PC-9 (cell line): Measurements from ENCODE around the gene ISM1.

Source experiments
- EZH2 ChIP-seq: fragments of 200-600 bp; sonication (generic); IDR thresholded peaks from 2 replicates; pipeline ENCODE4 v1.8.0; 2017; ENCODE audit warnings: antibody characterized with exemption, low read depth
- TF ChIP-seq, protein P1 (sequence below): fragments of 200-600 bp; sonication (generic); conservative IDR thresholded peaks from 2 replicates; pipeline ENCODE4 v1.6.1; 2017; ENCODE audit warnings: mixed run types, antibody characterized with exemption, mild to moderate bottlenecking, moderate library complexity

GRCh38 chr20:13271977-13272975 lies 51.2 kb downstream of the ISM1 start:
- TF ChIP-seq, protein P1, sequence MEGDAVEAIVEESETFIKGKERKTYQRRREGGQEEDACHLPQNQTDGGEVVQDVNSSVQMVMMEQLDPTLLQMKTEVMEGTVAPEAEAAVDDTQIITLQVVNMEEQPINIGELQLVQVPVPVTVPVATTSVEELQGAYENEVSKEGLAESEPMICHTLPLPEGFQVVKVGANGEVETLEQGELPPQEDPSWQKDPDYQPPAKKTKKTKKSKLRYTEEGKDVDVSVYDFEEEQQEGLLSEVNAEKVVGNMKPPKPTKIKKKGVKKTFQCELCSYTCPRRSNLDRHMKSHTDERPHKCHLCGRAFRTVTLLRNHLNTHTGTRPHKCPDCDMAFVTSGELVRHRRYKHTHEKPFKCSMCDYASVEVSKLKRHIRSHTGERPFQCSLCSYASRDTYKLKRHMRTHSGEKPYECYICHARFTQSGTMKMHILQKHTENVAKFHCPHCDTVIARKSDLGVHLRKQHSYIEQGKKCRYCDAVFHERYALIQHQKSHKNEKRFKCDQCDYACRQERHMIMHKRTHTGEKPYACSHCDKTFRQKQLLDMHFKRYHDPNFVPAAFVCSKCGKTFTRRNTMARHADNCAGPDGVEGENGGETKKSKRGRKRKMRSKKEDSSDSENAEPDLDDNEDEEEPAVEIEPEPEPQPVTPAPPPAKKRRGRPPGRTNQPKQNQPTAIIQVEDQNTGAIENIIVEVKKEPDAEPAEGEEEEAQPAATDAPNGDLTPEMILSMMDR, result no peak
- no peak for TF ChIP-seq EZH2
